ENCODE results near the gene VDAC1.

The VDAC1 gene

DNA sequence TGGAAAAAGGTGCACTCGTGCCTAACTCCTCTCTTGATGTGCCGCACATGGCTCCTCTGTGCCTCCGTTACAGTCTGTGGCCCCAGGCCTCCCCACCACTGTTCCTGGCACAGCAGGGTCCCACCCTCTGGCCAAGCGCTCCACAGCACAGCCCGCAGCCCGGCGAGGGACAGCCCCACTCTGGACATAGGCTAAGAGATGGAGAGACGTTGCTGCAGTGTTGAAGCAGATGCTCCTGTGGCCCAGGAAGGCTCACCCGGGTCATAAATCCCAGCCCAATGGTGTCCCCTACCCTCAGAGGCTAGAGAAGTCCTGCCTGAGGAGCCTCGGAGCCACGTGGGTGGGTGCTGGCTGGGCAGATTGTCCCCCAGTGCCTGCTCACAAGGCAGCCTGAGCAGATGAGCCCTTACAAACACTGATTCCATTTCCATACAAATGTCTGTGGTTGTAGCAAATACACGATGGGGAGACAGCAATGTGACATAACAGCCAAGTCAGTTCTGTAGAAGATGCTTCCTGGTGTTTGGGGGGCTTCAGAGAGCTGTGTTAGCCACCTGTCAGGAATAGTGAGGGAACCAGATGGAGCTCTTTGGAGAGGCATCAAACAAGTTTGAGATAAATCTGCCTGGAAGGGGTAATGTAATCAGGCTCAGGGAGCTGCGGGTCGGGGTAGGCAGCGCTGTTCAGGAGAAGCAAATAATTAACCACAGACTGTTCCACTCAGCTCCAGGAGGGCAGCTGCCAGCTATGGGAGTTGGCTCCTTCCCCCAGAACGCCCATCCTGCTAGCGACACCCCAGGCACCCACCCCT is 78.1 kb downstream of the VDAC1 start:
- DNase-seq (ENCODE audit: low spot score) = no peak

DNA sequence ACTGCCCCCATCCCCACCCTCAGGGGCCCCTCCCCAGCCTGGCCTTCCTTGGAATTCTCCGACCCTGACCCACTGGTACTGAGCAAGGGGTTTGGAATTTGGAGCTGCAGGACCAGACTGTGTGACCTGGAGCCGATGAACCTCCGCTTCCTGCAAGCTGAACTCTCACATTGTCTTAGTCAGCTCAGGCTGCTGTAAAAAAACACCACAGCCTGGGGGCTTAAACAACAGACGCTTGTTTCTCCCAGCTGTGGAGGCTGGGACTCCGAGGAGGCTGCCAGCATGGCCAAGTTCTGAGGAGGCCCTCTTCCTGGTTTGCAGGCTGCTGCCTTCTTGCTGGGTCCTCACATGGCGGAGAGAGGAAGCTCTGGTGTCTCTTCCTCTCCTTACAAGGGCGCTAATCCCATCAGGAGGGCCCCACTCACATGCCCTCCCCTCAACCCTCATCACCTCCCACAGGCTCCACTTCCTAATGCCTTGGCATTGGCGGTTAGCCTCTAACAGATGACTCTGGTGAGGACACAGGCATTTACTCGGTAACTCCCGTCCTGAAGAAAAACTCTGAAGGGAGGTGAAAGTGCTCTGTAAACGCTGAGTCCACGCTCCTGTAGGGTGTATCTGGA is 78.8 kb downstream of the VDAC1 start:
- DNase-seq (ENCODE audit: low spot score) = no peak

DNA sequence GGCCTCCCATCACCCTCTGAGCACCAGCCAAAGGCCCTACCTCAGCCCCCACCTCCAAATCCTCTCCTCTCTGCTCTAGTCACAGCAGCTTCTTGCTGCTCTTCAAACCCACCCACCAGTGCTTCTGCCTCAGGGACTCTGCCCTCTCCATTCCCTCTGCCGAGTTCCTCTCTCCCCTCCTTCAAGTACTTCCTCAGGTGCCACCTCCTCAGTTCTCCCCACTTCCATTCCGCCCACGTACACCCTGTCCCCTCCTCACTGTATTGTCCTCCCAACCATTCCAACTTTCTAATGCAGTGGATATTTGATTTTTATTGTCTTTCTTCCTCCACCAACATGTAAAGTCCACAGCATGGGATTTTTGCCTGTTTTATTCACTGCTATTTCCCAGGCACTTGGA is 79.5 kb downstream of the VDAC1 start:
- no peak for DNase-seq (ENCODE audit: low spot score)

DNA sequence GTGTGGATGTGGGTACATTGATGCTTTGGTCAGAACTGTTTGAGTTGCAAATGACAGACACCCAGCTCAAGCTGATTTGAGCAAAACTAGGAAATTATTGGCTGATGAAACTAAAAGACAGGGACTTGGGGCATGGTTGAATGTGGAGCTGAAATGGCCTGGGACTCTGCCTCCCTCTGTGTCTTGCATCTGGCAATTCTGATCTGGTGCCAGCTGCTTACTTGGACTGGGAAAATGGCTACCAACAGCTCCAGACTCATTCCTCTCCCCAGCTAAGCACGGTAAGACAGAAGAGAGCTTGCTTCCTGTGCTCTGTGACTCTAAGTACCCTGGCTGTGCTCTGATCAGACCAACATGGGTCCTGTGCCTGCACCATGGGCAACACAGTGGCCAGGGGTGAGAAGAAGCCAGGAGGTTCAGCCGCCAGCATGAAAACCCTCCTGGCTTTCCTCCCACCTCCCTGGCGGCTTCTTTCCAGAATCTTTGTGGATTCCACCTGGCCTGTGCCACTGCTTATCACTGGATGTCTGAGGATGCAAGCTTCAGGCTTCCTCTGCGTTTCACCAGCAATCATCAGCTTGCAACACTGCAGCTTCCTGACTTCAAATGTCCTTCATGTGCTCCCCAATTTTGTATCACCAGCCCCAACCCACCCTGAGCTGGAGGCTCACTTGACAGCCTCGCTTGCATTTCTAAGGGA is 80.4 kb downstream of the VDAC1 start:
- DNase-seq (ENCODE audit: low spot score) = no peak

DNA sequence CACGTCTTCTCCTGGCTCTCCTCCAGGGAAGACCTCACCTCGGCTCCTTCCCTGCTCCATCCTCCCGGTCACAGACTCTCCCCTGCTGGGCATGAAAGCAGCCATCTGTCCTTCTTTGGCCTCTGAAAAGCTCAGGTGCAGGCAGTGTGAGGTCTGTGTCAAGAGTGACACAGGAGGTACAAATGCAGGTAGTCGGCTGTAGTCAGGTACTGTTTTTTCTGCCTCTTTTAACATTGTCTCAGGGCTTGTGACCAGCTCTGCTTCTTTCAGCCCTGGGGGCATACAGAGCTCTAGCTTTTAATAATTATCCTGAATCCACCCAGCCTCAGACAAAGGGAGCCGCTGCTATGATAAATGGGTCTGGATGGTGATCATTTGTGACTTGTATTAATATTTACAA is 82.8 kb downstream of the VDAC1 start:
- DNase-seq (ENCODE audit: low spot score) = no peak

All from NAMALWA (cell line).